GM23338 (cell line): Measurements from ENCODE around the gene HOXA3. TPM values are rescaled to one million over a fixed set of nuclear protein-coding genes. Genes with fewer than 3 reads are reported as not detected.

Experiments
- ATAC-seq: fragments of 200-7000 bp; cut with Tn5 transposase; 3 replicates; pipeline ENCODE4 v1.9.1; 2020
- DNase-seq: peaks from one replicate; pipeline ENCODE4 v3.0.0-alpha.2; 2015; ENCODE audit warnings: low spot score
- H2AFZ ChIP-seq: fragments of 200-600 bp; sonication (generic); 2 replicates; pipeline ENCODE4 v1.8.0; 2016; ENCODE audit warnings: antibody characterized with exemption, mild to moderate bottlenecking, moderate library complexity
- H3F3A ChIP-seq: fragments of 200-600 bp; sonication (generic); replicated peaks from 2 replicates; pipeline ENCODE4 v1.8.0; 2017; ENCODE audit warnings: antibody characterized with exemption, mixed run types, low read depth
- H3K27ac ChIP-seq: fragments of 200-600 bp; sonication (generic); 2 replicates; pipeline ENCODE4 v1.6.1; 2016; ENCODE audit warnings: low read depth
- H3K27me3 ChIP-seq: fragments of 200-600 bp; sonication (generic); 2 replicates; pipeline ENCODE4 v1.8.0; 2016; ENCODE audit warnings: mild to moderate bottlenecking, mixed run types, moderate library complexity; ENCODE audit not compliant: insufficient read depth
- H3K36me3 ChIP-seq: fragments of 200-600 bp; sonication (generic); 2 replicates; pipeline ENCODE4 v1.8.0; 2016; ENCODE audit warnings: mild to moderate bottlenecking; ENCODE audit not compliant: insufficient read depth
- H3K4me1 ChIP-seq: fragments of 200-600 bp; sonication (generic); 2 replicates; pipeline ENCODE4 v1.8.0; 2016; ENCODE audit warnings: mild to moderate bottlenecking, moderate library complexity; ENCODE audit not compliant: insufficient read depth
- H3K4me2 ChIP-seq: fragments of 200-600 bp; sonication (generic); 2 replicates; pipeline ENCODE4 v1.7.1; 2017; ENCODE audit warnings: mixed run types
- H3K4me3 ChIP-seq: fragments of 200-600 bp; sonication (generic); 2 replicates; pipeline ENCODE4 v1.6.1; 2016; ENCODE audit warnings: mixed run types
- H3K79me2 ChIP-seq: fragments of 200-600 bp; sonication (generic); replicated peaks from 2 replicates; pipeline ENCODE4 v1.8.0; 2017; ENCODE audit warnings: mild to moderate bottlenecking; ENCODE audit not compliant: insufficient read depth
- H3K9me2 ChIP-seq: fragments of 200-600 bp; sonication (generic); 2 replicates; pipeline ENCODE4 v1.8.0; 2017; ENCODE audit not compliant: insufficient read depth
- H4K20me1 ChIP-seq: fragments of 200-600 bp; sonication (generic); replicated peaks from 2 replicates; pipeline ENCODE4 v1.8.0; 2017; ENCODE audit warnings: mild to moderate bottlenecking; ENCODE audit not compliant: insufficient read depth
- H3K27ac Mint-ChIP-seq: 2 replicates; pipeline ENCODE4 v1.8.0; 2020; ENCODE audit warnings: inconsistent platforms, mild to moderate bottlenecking, moderate library complexity, mixed read lengths
- H3K27me3 Mint-ChIP-seq: 3 replicates; pipeline ENCODE4 v1.8.0; 2022; ENCODE audit warnings: low read depth, mild to moderate bottlenecking, moderate library complexity, mixed read lengths, inconsistent platforms; ENCODE audit not compliant: insufficient read depth, poor library complexity
- H3K36me3 Mint-ChIP-seq: 3 replicates; pipeline ENCODE4 v1.8.0; 2021; ENCODE audit warnings: low read depth, mild to moderate bottlenecking, inconsistent platforms, moderate library complexity, mixed read lengths
- H3K4me1 Mint-ChIP-seq: 3 replicates; pipeline ENCODE4 v1.8.0; 2020; ENCODE audit warnings: mild to moderate bottlenecking, inconsistent platforms, mixed read lengths
- H3K4me3 Mint-ChIP-seq: 3 replicates; pipeline ENCODE4 v1.8.0; 2021; ENCODE audit warnings: moderate library complexity, mild to moderate bottlenecking, inconsistent platforms, mixed read lengths
- H3K9me3 Mint-ChIP-seq: 3 replicates; pipeline ENCODE4 v1.8.0; 2020; ENCODE audit warnings: moderate library complexity, mild to moderate bottlenecking, inconsistent platforms, mixed read lengths
- CREB1 ChIP-seq: fragments of 250-450 bp; sonication (Bioruptor Pico); IDR thresholded peaks from 2 replicates; pipeline ENCODE4 v1.5.0; 2020; ENCODE audit warnings: low read depth, mild to moderate bottlenecking, moderate library complexity
- CTCF ChIP-seq, 2 experiments: fragments of 200-600 bp in 1 of 2; sonication (generic) in 1 of 2; conservative IDR thresholded peaks; 2 replicates each; pipeline versions ENCODE4 v1.5.1 to v1.6.1; 2016 to 2017; ENCODE audit warnings: antibody characterized with exemption in 2 of 2, low read depth in 2 of 2, mild to moderate bottlenecking in 2 of 2, moderate library complexity in 1 of 2
- EZH2 ChIP-seq: fragments of 200-600 bp; sonication (generic); IDR thresholded peaks from one replicate; pipeline ENCODE4 v1.8.0; 2017; ENCODE audit warnings: antibody characterized with exemption, mild to moderate bottlenecking, low read depth; ENCODE audit not compliant: unreplicated experiment
- EZH2phosphoT487 ChIP-seq: fragments of 200-600 bp; sonication (generic); IDR thresholded peaks from one replicate; pipeline ENCODE4 v1.8.1; 2018; ENCODE audit warnings: antibody characterized with exemption; ENCODE audit not compliant: unreplicated experiment
- NANOG ChIP-seq: IDR thresholded peaks from 2 replicates; pipeline ENCODE4 v1.6.1; 2016; ENCODE audit warnings: antibody characterized with exemption, borderline replicate concordance
- POLR2AphosphoS5 ChIP-seq: IDR thresholded peaks from 2 replicates; pipeline ENCODE4 v1.6.1; 2016; ENCODE audit warnings: antibody characterized with exemption, low read depth
- STAT1 ChIP-seq: IDR thresholded peaks from one replicate; pipeline ENCODE4 v1.6.1; 2016; ENCODE audit warnings: antibody characterized with exemption; ENCODE audit not compliant: unreplicated experiment
- ZNF114 ChIP-seq: fragments of 250-450 bp; sonication (Bioruptor Pico); IDR thresholded peaks from 2 replicates; pipeline ENCODE4 v1.5.0; 2020; ENCODE audit warnings: mild to moderate bottlenecking, moderate library complexity
- ZNF331 ChIP-seq: fragments of 250-450 bp; sonication (Bioruptor Pico); IDR thresholded peaks from 2 replicates; pipeline ENCODE4 v1.5.0; 2020; ENCODE audit warnings: low read depth, mild to moderate bottlenecking, moderate library complexity
- ZNF462 ChIP-seq: fragments of 250-450 bp; sonication (Bioruptor Pico); IDR thresholded peaks from 2 replicates; pipeline ENCODE4 v1.5.0; 2020; ENCODE audit warnings: mild to moderate bottlenecking, moderate library complexity
- polyA plus RNA-seq: library from polyadenylated mRNA; unstranded; fragments of >200 nt; fragmentation: Nextera tagmentation; extraction: Ambion mirVana; gene quantifications from 2 replicates; pipeline ENCODE4 v1.2.1, GENCODE V29; 2016
- total RNA-seq: library from RNA; depleted of rRNA; stranded (reverse); fragments of >200 nt; shearing (Covaris generic); gene quantifications from 2 replicates; pipeline ENCODE4 v1.2.3, GENCODE V29; 2014
- TF ChIP-seq, protein P1 (sequence below): IDR thresholded peaks from one replicate; pipeline ENCODE4 v1.6.1; 2018; ENCODE audit warnings: antibody characterized with exemption; ENCODE audit not compliant: unreplicated experiment
- TF ChIP-seq, protein P2 (sequence below): IDR thresholded peaks from 2 replicates; pipeline ENCODE4 v1.6.1; 2016; ENCODE audit warnings: antibody characterized with exemption

HOXA3 gene
- total and polyA plus RNA-seq, 2 experiments from 2014 or later = not detected

DNA sequence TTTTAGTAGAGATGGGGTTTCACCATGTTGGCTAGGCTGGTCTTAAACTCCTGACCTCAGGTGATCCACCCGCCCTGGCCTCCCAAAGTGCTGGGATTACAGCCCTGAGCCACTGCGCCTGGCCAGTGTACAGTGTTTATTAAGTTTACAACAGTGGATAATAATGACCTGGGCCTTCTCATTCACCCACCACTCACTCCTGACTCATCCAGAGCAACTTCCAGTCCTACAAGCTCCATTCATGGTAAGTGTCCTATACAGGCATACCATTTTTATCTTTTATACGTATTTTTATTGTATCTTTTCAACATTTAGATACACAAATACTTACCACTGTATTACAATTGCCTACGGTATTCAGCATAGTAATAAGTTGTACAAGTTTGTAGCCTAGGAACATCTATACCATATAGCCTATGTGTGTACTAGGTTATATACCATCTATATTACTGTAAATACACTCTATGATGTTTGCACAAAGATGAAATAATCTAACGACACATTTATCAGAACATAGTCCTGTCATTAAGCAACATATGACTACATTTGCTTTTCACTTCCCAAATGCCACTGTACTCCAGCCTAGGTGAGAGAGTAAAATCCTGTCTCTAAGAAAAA is 73.7 kb downstream of the HOXA3 start:
- Mint-ChIP-seq H3K36me3 (no peaks in the 10 kb centered on the region), H3K27ac (no peak overlapping the region), H3K4me1 (peaks cover 4% of the 10 kb centered on the region; the same call in 1 of the 3 replicates), H3K27me3 (peaks cover 4% of the 10 kb centered on the region), H3K9me3 (no peaks in the 10 kb centered on the region; the same call in 2 of the 3 replicates), H3K4me3 (no peak overlapping the region)
- no peaks in the 10 kb centered on the region for H3K36me3 ChIP-seq
- H3K27me3 ChIP-seq = peaks cover 10% of the 10 kb centered on the region
- no peak overlapping the region for H3K4me3 ChIP-seq
- H3F3A ChIP-seq = no peaks in the 10 kb centered on the region
- TF ChIP-seq NANOG (no peak), CTCF (conservative IDR thresholded peaks at IDR 0.05; ENCODE audit: low read depth in 2 of 2) (no peak), ZNF331 (CRISPR knock-in tag) (no peak), ZNF462 (CRISPR knock-in tag) (no peak), CREB1 (CRISPR knock-in tag) (no peak), ZNF114 (no peak), POLR2AphosphoS5 (no peak), STAT1 (no peak), EZH2phosphoT487 (no peak), EZH2 (no peak)
- TF ChIP-seq, protein P1, sequence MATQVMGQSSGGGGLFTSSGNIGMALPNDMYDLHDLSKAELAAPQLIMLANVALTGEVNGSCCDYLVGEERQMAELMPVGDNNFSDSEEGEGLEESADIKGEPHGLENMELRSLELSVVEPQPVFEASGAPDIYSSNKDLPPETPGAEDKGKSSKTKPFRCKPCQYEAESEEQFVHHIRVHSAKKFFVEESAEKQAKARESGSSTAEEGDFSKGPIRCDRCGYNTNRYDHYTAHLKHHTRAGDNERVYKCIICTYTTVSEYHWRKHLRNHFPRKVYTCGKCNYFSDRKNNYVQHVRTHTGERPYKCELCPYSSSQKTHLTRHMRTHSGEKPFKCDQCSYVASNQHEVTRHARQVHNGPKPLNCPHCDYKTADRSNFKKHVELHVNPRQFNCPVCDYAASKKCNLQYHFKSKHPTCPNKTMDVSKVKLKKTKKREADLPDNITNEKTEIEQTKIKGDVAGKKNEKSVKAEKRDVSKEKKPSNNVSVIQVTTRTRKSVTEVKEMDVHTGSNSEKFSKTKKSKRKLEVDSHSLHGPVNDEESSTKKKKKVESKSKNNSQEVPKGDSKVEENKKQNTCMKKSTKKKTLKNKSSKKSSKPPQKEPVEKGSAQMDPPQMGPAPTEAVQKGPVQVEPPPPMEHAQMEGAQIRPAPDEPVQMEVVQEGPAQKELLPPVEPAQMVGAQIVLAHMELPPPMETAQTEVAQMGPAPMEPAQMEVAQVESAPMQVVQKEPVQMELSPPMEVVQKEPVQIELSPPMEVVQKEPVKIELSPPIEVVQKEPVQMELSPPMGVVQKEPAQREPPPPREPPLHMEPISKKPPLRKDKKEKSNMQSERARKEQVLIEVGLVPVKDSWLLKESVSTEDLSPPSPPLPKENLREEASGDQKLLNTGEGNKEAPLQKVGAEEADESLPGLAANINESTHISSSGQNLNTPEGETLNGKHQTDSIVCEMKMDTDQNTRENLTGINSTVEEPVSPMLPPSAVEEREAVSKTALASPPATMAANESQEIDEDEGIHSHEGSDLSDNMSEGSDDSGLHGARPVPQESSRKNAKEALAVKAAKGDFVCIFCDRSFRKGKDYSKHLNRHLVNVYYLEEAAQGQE = no peak
- TF ChIP-seq, protein P2, sequence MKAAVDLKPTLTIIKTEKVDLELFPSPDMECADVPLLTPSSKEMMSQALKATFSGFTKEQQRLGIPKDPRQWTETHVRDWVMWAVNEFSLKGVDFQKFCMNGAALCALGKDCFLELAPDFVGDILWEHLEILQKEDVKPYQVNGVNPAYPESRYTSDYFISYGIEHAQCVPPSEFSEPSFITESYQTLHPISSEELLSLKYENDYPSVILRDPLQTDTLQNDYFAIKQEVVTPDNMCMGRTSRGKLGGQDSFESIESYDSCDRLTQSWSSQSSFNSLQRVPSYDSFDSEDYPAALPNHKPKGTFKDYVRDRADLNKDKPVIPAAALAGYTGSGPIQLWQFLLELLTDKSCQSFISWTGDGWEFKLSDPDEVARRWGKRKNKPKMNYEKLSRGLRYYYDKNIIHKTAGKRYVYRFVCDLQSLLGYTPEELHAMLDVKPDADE = no peak
- no peaks in the 10 kb centered on the region for H3K79me2 ChIP-seq
- H3K27ac ChIP-seq = no peak overlapping the region
- ATAC-seq (no peak), DNase-seq (no peak)
- H3K4me2 ChIP-seq = no peak overlapping the region
- 0 out of 2 replicates have a peak, but pooled peaks cover 3% of the 10 kb centered on the region for H3K4me1 ChIP-seq
- H3K9me2 ChIP-seq = no peaks in the 10 kb centered on the region
- H2AFZ ChIP-seq = no peak overlapping the region
- H4K20me1 ChIP-seq = no peaks in the 10 kb centered on the region; the same call in 1 of the 2 replicates
